Myocyte (in vitro differentiated cells): ENCODE measurements around the gene DPF3. TPM values are rescaled to one million over a fixed set of nuclear protein-coding genes. Genes with fewer than 3 reads are reported as not detected.

Experiments
- DNase-seq: peaks from one replicate; pipeline ENCODE4 v3.0.0-alpha.2; 2012; ENCODE audit warnings: low read depth
- total RNA-seq: library from RNA; depleted of rRNA; stranded (reverse); fragments of >200 nt; gene quantifications from 2 replicates; pipeline ENCODE4 v1.2.3, GENCODE V29; 2014

DPF3 gene
- total RNA-seq, 1 donor from 2014 or later = 4.7 TPM

DNA sequence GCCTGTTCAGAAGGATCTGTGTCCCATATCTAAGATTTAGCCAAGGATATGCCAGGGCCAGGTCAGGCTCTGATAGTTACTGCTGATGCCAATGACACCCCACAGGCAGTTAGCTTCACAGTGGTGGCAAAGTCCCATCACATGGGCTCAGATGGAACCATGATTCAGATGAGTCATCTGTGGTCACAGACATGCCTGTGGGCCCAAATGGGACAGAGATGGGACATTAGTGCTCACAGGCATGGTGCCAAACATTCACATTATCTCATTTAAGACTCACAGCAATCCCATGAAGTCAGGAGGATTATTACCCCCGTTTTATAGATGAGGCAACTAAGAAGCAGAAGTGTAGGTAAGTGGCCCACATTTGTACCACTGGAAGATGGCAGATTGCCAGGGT is 207.8 kb downstream of the DPF3 start:
- DNase-seq = peak; percentile 93

- DNase-seq = peak; percentile 84
Observed at GRCh38 chr14:72685456-72685855, 208.4 kb downstream of the DPF3 start.

- no peak for DNase-seq
Observed at GRCh38 chr14:72683787-72684186, 210.1 kb downstream of the DPF3 start.

DNA sequence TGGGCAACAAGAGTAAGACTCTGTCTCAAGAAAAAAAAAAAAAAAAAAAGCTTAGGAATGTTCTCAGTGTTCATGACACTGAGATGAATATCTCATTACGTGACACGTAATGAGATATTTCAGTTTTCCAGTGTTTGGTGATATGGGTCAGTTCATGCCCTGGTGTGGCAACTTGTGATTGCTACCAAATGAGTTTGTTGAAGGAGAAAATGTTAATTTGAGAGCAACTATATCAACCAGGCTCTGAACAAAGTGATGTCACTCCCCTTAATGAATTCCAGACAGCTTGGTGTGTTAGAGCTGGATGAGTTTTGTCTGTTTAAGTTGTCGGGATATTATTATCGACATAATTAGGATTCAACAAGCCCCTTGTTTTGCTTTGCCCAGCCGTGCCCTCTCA is 211.7 kb downstream of the DPF3 start:
- no peak for DNase-seq

- DNase-seq = no peak
Observed at GRCh38 chr14:72680853-72681640, 212.9 kb downstream of the DPF3 start.

DNA sequence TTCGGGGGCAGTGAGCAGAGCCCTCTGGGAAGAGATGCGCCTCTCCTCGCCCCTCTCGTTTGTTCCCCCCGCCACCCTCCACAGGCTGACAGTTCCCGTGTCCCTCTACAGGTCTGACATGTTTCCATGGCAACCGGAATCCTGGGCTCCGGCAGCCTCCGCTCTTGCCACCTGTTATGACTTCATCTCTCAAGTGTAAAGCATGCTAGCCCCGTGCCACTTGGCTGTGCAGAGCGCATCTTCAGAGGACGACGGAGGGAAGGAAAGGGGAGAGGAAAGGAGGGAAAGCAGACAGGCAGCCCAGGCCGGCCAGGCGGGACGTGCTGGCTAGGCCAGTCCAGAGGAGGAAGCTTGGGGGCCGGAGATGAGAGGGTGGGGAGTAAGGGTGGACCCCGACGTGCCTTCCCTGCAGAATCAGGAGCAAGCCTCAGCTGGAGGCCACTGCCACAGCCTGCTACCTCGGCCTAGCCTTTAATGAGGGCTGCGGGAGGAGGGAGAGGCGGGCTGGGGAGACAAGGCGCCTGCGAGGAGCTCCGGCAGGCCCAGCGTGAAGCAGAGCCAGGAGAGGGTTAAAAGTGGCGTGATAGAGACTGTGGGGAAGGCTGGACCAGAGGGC is 214.3 kb downstream of the DPF3 start:
- DNase-seq = no peak

DNA sequence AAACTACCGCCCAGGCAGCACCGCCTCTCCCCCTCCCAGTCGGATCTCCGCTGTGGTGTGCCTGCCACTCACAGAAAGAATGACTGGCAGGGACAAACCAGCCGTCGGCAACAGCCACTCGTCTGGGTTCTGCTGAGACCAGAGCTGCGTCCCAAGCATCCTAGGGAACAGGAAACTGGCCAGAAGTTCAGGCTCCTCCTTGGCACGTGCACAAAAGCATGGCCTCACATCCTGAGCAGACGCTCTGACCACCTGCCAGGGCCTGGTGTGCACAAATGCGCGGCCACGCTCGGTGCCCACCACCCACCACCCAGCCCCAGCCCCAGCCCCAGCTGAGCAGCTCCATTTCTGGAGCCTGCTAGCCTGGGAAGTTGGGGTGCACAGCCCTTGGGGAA is 214.8 kb downstream of the DPF3 start:
- no peak for DNase-seq

DNA sequence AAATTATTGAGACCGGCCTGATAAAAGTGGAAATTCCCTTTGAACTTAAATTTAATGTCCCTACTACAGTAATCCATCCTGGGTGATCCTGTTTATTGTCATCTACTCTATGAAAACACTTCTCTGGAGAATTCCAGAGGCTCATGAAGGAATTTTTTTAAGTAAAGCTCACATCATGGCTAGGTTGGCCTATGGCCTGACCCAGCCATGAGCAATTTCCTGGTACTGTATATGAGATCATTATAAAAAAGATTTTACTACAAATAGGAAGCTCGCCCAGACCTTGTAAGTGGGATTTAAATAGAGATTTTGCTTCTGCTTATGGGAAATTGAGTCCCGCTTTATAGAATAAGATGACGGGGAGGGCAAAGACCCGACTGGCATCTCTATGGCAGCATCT is 215.5 kb downstream of the DPF3 start:
- DNase-seq = no peak

DNA sequence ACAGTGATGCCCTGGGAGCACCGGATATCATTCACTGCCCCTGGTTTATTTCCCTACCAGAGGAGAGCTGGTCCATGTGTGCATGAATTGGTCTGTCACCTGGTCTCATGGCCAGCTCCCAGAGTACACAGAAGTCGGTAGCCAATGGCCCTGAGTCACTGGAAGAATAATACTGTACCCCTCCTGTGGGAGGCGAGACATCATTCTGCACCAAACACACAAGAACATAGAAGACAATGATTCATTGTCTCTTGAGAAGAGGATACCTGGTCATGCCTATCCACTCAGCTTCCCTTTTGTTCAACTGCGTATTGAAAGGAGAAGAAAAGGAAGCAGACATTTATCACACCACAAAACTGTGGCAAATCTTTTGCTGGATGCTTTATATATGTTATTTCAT is 216.2 kb downstream of the DPF3 start:
- no peak for DNase-seq

DNA sequence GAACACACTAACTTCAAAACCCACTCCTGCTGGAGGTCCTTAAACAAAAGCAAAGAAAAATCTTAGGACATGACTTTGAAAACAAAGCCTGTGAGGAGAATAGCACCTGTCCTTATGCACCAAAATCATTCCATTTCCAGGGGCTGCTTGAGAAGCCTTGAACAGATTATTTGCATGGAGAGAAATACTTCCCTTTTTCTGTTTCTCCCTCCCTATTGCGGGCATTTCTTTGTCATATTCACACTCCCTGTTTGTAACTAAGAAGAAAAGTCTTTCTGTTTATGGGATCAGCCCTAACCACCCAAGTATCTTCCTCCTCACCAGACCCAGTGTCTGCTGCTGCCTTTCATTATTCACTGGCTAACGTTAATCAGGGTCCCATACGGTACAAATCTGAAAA is 218.8 kb downstream of the DPF3 start:
- no peak for DNase-seq

DNA sequence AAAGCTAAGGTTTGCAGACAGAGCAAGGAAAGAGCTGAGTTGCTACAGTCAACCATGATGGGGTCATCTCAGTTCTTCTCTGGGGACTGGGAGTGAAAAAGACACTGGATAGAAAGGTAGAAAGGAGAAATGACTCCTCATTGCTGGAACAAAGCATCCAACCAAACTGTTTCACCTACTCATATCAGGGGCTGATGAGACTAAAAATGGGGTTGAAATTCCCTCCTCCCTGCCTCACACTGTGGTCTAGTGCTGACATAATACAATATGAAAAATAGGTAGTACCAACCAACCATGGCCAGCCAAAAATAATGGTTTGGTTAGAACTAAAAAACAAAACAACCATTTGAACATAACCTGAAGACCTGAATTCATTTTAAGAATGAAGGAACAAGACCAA is 220.7 kb downstream of the DPF3 start:
- DNase-seq = no peak

GRCh38 chr14:72666610-72667009 is 227.3 kb downstream of the DPF3 start:
- DNase-seq = peak; percentile 51

- DNase-seq = no peak
Observed at GRCh38 chr14:72665259-72665658, 228.6 kb downstream of the DPF3 start.

- no peak for DNase-seq
Observed at GRCh38 chr14:72664651-72665050, 229.2 kb downstream of the DPF3 start.

GRCh38 chr14:72663956-72664650 is 229.8 kb downstream of the DPF3 start:
- DNase-seq = no peak

DNA sequence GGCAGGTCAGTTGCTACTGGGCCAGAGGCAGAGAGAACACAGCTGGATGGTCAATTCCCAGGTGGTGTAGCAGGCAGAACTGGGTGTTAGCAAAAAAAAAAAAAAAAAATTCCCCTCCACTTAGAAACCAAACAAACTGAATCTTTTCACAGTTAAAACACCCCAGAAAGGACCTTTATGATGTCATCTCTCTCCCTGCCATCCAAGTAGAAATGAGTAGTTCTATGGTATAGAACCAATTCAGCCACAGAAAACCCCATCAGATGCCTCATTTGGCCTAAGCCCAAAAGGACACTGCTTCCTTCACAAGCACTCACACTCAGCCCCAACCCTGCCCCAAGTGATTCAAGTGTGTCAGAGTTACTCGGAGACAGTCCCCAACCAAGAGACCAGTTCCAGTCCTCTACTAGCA is 230.8 kb downstream of the DPF3 start:
- DNase-seq = no peak

DNA sequence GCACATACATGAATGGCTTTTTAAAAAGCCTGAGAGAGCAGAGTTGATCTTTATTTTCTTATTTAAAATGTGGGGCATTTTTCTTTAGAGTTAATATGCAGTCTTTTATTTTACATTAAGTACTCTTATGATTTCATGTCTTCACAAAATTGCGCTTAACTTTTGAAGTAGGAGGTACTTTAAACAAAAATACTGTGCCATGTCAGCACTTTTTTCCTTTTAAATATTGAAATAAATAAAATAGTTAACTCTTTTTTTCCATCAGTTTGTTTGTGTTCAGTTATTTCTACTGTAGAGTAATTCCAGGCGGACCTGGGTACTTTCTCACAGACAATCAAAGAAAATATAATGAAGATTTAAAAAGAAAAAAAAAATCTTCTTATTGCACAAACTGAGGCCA is 231.7 kb downstream of the DPF3 start:
- DNase-seq = no peak

GRCh38 chr14:72657214-72657921 is 236.5 kb downstream of the DPF3 start:
- peak; percentile 77 for DNase-seq

DNA sequence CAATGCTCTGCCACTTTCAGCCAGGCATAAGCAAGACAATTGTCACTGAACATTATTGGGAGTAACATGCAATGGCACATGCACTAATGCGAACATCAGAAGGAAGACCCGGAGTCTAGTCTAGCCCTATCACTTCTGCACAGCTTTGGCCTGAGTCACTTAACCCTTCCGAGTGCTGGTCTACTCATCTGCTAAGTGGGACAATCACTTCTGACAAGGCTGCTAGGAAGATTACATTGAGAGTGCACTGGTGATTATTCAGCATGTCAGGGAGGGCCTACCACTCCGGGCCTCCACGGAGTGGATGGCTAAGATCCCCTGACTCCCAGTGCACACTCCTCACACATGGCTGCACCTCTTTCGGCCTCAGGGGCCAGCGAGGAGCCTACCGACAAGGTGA is 240.9 kb downstream of the DPF3 start:
- no peak for DNase-seq

DNA sequence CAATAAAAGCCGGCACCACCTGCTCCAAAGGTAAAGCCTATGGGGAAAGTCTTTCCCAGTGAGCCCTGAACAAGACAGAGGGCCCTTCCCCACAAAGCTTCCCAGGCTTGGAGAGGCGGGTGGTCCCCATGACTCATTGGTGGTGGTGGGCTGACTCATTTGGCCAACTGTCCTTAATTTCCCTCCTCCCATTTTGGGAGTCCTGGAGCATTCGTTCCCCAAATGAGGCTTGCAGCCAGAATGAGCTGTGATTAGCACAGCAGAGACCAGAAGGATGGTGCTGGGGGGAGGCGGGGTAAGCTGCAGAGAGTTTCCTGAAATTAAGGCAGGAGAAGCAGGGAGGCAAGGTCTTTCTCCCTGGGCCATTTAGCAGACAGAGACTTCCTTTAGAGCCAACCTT is 241.7 kb downstream of the DPF3 start:
- DNase-seq = no peak

GRCh38 chr14:72651714-72652113 is 242.2 kb downstream of the DPF3 start:
- peak; percentile 71 for DNase-seq

DNA sequence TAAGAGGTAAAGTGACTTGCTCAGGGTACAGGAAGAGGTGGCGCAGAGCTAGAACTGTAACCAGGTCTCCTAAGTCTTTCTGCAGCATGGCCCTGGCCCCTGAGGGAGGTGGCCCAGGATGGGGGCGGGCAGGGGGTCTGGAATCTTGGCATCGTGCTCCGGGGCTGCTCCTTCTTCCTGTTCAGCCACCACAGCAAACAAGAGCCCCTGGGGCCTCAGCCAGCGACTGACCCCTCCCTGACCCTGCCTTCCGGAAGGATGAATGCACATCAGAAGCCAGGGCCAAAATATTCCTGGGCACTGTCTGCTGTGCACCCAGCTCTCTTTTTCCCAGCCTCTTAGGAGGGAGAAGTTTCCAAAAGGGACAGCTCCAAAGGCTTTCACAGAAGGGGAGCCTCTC is 242.8 kb downstream of the DPF3 start:
- DNase-seq = no peak
